GM12892 (cell line): ENCODE data around the gene CAPN5.

Experiments used
- DNase-seq: peaks from one replicate; pipeline ENCODE4 v3.0.0; 2011; ENCODE audit not compliant: insufficient read length
- FAIRE-seq: peaks from 2 replicates; lab custom pipeline; 2011; peaks lifted over from hg19 to GRCh38; lab: Jason Lieb, UNC
- POLR2A ChIP-seq: IDR thresholded peaks from 2 replicates; pipeline ENCODE4 v1.6.1; 2011; ENCODE audit warnings: low read depth, low read length, control low read depth
- POLR2AphosphoS5 ChIP-seq: IDR thresholded peaks from 2 replicates; pipeline ENCODE4 v1.6.1; 2011; ENCODE audit warnings: low read depth, low read length, control low read depth
- TAF1 ChIP-seq: IDR thresholded peaks from 2 replicates; pipeline ENCODE4 v1.6.1; 2011; ENCODE audit warnings: low read depth, mild to moderate bottlenecking, control low read depth, low read length, borderline replicate concordance

Gene CAPN5

DNA sequence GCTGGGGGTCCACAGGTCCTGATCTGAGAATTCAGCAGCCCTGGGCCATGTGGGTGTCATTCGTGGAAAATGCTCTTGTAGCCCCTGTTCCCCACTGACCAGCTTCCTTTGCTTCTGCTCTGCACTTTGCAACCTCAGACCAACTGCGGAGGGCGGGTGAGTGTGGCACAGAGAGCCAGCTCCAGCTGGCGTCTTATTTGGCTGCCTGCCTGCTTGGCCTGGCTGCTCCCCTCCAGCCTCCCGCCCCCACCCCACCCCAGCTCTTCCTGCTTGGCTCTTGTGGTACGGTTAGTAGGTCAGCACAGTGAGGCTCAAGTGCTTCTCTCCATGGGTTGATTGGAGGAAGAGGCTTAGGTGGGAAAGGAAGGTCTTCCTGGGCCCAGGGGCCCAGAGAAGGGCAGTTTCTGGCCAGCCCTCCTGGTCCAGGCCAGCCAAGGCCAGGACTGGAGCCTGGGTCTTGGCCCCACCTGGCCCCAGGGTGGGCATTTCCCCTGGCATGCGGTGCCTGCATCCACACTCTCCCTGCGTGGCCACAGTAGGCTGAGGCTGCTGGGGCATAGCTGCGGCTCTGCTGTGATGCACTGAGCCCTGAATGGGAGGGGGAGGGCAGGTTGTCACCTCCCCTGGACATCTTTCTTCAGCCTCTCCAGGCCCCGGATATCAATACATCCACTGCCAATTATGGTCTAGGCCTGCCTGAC, 87.8 kb downstream of the CAPN5 start:
- no peak for TF ChIP-seq TAF1
- TF ChIP-seq POLR2AphosphoS5: no peak
- no peak for TF ChIP-seq POLR2A
- DNase-seq (no peak), FAIRE-seq (no peak)

DNA sequence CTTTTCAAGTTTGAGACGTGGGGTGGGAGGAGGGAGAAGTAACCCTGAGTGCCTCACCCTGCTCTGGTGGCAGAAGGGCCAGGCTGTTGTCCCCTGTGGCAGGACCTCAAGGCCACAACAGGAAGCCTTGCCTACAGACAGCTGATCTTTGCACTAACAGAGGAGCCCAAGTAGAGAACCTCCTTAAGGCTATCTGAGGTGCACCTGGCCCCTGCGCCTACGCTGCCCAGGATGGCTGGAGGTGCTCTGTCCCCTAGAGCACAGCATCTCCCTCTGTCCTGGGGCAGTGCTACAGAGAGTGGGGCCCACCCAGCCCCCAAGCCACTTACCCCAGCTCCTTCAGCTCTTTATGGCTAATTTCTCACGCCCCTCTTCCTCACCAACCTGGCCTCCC, 88.3 kb downstream of the CAPN5 start:
- DNase-seq (no peak), FAIRE-seq (no peak)
- no peak for TF ChIP-seq POLR2AphosphoS5
- no peak for TF ChIP-seq POLR2A
- no peak for TF ChIP-seq TAF1

DNA sequence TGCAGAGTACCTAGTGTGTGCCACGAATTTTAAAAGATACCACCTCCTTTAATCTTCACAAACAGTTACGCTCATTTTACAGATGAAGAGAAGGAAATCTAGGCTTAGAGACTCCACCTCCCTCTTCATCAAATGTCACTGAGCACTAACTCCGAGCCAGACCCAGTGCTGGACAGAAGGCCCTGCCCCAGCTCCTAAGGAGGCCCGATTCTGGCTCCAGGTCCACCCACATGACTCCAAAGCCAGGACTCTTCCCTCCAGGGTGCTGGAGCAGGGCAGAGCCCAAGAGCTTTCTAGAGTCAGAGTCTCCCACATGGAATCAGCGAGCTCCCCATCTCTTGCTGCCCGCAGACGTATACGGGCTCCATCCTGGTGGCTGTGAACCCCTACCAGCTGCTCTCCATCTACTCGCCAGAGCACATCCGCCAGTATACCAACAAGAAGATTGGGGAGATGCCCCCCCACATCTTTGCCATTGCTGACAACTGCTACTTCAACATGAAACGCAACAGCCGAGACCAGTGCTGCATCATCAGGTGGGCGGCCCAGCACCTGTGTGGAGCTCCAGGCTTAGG, 88.9 kb downstream of the CAPN5 start:
- TF ChIP-seq POLR2AphosphoS5 (no peak), TAF1 (no peak), POLR2A (no peak)
- DNase-seq (no peak), FAIRE-seq (no peak)

DNA sequence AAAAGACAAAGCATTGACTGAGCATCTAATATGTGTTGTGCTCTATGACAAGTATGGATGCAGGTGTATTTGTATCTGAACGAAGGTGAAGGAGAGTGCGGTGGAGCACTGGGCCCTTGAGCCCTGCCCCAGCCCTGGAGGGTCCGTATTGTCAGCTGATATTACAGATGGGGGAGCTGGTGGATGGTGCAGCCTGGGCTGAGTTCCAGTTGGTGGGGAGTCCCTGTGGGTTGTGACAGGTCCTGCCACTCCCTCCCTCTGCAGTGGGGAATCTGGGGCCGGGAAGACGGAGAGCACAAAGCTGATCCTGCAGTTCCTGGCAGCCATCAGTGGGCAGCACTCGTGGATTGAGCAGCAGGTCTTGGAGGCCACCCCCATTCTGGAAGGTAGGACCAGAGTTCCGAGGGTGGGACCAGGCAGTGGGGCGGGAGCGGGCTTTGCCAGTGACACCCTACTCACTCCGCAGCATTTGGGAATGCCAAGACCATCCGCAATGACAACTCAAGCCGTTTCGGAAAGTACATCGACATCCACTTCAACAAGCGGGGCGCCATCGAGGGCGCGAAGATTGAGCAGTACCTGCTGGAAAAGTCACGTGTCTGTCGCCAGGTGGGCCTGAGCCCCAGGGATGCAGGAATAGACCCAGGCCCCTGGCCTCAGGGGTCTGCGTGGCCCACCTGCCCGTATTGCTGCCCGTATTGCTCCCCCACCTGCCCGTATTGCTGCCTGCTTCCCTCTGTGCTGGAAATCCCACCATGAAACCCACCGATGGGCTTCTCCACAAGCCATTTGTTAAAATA, 89.8 kb downstream of the CAPN5 start:
- DNase-seq: no peak
- TF ChIP-seq POLR2A: no peak
- TF ChIP-seq POLR2AphosphoS5: no peak
- no peak for TF ChIP-seq TAF1
- FAIRE-seq: no peak

DNA sequence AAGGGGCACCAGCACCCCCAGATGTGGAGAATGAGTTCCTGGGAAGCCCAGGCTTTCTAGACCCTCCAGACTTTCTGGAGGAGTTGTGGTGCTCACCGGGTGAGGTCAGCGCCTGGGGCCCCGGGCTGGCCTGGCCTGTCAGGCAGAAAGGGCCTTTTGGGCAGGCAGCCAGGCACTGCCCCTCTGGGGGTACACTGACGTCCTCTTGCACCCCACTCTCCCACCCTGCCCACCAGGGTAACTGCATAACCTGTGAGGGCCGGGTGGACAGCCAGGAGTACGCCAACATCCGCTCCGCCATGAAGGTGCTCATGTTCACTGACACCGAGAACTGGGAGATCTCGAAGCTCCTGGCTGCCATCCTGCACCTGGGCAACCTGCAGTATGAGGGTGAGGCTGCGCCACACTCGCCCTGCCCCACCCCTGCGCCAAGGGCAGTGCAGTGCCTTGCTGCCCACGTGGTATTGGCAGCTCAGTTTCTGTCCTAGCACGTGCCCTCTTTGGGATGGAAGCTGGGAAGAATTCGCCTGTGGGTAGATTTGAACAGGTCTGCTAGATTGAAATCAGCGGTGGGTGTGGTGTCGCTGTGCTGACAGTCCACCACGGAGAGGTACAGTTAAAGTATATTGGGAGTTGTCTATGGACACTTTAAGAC, 91.4 kb downstream of the CAPN5 start:
- TF ChIP-seq POLR2A (no peak), POLR2AphosphoS5 (no peak), TAF1 (no peak)
- DNase-seq: no peak
- FAIRE-seq: no peak

DNA sequence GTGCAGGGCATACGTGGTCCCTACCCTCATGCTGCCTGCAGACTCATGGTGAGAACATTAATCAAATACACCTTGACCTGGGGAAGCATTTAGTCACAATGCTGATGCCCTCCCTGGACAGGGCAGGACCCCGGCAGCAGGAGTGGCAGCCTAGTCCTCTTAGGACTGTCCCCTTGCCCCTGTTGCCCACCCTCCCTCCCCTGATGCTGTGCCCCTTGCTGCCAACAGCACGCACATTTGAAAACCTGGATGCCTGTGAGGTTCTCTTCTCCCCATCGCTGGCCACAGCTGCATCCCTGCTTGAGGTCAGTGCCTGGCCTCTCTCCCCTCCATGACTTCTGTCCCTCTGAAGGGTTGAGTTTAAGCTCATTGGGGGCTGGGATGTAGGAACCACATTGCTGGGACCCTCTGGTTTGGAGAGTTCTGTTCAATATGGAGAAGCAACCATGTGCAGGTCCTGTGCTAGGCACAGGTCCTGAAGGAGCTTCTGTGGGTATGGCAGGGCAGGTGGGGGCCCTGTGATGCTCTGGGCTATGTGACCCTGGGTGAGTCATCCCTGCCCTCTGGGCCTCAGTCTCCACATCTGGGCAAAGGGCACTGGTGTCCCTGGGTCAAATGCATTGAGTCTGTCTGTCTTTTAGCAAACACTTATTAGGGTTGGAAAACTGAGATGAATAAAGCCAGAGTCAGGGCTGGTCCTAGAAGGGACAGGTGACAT, 92.6 kb downstream of the CAPN5 start:
- DNase-seq (no peak), FAIRE-seq (no peak)
- TF ChIP-seq POLR2AphosphoS5 (no peak), POLR2A (no peak), TAF1 (no peak)

DNA sequence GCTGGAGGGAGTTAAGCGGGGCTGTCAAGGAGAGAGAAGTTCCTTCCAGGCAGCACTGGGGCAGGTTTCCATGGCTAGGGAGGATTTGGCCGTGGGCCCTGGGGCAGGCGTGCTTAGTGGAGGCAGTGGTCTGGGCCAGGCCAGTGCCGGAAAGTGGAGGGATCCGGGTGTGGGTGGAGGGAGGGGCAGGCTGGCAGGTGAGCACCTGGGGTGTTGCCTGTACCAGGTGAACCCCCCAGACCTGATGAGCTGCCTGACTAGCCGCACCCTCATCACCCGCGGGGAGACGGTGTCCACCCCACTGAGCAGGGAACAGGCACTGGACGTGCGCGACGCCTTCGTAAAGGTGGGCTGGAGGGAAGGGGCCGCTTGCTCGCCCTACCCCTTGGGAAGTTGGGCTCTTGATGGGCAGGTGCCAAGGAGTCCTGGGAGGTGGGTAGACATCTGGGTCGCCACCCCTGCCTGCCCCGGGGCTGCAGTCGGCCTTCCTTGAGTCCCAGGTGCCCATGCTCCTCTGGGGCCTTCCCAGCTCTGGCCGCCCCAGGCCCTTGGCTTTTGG, 93.2 kb downstream of the CAPN5 start:
- no peak for TF ChIP-seq TAF1
- no peak for TF ChIP-seq POLR2A
- no peak for TF ChIP-seq POLR2AphosphoS5
- FAIRE-seq: no peak

DNA sequence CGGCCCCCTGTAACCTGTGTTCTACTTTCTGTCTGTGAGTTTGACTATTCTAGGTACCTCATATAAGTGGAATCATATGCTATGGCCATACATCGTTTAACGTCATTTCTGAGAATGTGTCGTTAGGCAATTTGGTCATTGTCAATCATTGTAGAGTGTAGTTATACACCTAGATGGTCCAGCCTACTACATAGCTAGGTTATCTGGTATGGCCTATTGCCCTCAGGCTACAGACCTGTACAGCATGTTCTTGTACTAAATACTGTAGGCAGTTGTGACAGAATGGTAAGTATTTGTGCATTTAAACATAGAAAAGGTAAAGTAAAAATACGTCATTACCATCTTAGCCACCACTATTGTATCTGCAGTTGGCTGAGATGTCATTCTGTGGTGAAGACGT, 96.5 kb downstream of the CAPN5 start:
- no peak for FAIRE-seq
- no peak for DNase-seq
- no peak for TF ChIP-seq POLR2AphosphoS5

More for the DNA sequence above, 93.2 kb downstream of the CAPN5 start:
- no peak for DNase-seq

DNA sequence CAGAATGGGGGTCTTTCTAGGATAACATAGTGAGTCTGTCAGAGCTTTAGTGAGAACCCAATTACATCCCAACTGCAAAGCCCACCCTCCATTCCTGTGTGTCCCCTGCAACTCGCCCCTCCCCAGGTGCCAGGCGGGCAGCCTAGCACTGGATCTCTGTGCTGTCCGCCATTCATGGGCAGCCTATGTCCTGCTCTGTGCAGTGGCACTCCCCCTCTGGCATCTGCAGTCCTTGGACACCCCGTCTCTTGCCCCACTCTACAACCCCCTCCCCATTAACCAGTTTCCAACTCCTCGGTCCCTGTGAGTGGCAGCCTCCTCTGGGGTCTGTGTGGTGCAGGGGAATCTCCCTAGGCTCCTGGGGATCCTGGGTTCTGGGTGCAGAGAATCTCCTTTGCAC, 98.3 kb downstream of the CAPN5 start:
- TF ChIP-seq POLR2AphosphoS5: no peak
- no peak for TF ChIP-seq TAF1
- TF ChIP-seq POLR2A: no peak
- DNase-seq: no peak
- no peak for FAIRE-seq

DNA sequence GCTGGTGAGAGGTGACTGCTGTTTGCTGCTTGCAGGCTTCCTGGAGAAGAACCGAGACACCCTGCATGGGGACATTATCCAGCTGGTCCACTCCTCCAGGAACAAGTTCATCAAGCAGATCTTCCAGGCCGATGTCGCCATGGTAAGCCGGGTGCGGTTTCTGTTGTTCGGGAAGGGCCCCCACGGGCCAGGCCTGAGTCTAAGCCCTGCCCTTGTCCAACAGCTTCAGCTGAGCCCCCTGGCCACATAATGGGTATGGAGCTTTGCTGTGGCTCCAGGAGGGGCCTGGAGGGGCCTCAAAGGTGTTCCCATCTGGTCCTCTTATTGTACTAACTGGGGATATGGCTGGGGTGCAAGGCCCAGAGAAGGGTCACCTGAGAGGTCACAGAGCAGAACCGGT, 99.2 kb downstream of the CAPN5 start:
- TF ChIP-seq POLR2AphosphoS5: no peak
- no peak for TF ChIP-seq TAF1
- TF ChIP-seq POLR2A: no peak
- DNase-seq: no peak
- no peak for FAIRE-seq
